Activated gamma-delta T cell treated with anti-CD3 and anti-CD28 coated beads, Interleukin-2, amount 50 U/mL, for 16 hours (primary cell): ENCODE measurements around the gene BRCA1.

ENCODE experiments used
- DNase-seq: peaks from one replicate; pipeline ENCODE4 v3.0.0-alpha.2; 2020; ENCODE audit warnings: low read depth

The BRCA1 gene

GRCh38 chr17:43024407-43025289 lies 100.5 kb downstream of the BRCA1 start, which contains the start of gene RND2:
RND2 (plus strand) TSS chr17:43025231; CDS start chr17:43025348, 117 bp downstream.
- DNase-seq, result peak; percentile 71

GRCh38 chr17:43021741-43022512 lies 103.2 kb downstream of the BRCA1 start, which contains the start of gene VAT1:
VAT1 (minus strand) TSS chr17:43022385; CDS start chr17:43022322, 63 bp downstream.
- DNase-seq, result peak; percentile 14

- no peak for DNase-seq
Measured at GRCh38 chr17:43020789-43021740, 104.1 kb downstream of the BRCA1 start.

- no peak for DNase-seq
Measured at GRCh38 chr17:43020030-43020621, 105.0 kb downstream of the BRCA1 start.

GRCh38 chr17:43019418-43019817 lies 105.7 kb downstream of the BRCA1 start:
- no peak for DNase-seq

- no peak for DNase-seq
Measured at GRCh38 chr17:43018932-43019331, 106.2 kb downstream of the BRCA1 start.

- no peak for DNase-seq
Measured at GRCh38 chr17:43018008-43018853, 106.9 kb downstream of the BRCA1 start.

- no peak for DNase-seq
Measured at GRCh38 chr17:43016216-43016615, 108.9 kb downstream of the BRCA1 start.

- no peak for DNase-seq
Measured at GRCh38 chr17:43015579-43015978, 109.6 kb downstream of the BRCA1 start.

GRCh38 chr17:43014649-43015542 lies 110.3 kb downstream of the BRCA1 start:
- DNase-seq, result no peak

GRCh38 chr17:43014020-43014648 lies 111.0 kb downstream of the BRCA1 start:
- DNase-seq, result no peak

GRCh38 chr17:43013296-43013695 lies 111.9 kb downstream of the BRCA1 start:
- no peak for DNase-seq

- DNase-seq, result no peak
Measured at GRCh38 chr17:43011728-43012472, 113.3 kb downstream of the BRCA1 start.

- DNase-seq, result no peak
Measured at GRCh38 chr17:43010667-43011308, 114.4 kb downstream of the BRCA1 start.

- DNase-seq, result peak; percentile 80
Measured at GRCh38 chr17:43006639-43007551, 118.3 kb downstream of the BRCA1 start, which contains the start of gene IFI35. IFI35 (plus strand) TSS chr17:43006784; CDS start chr17:43006948, 164 bp downstream.

GRCh38 chr17:43003542-43004172 lies 121.5 kb downstream of the BRCA1 start:
- DNase-seq, result no peak
